Measurements from ENCODE around the gene ADPRHL1. TPM values are rescaled to one million over a fixed set of nuclear protein-coding genes. Genes with fewer than 3 reads are reported as not detected.

ADPRHL1 gene
- polyA plus RNA-seq, 1 donor (not counting 4 experiments of a cell fraction or from before 2014, with no cell fraction given) = 1.2 TPM

- no peak for FAIRE-seq
Observed at GRCh38 chr13:113442354-113442984, 10.8 kb downstream of the ADPRHL1 start.

GRCh38 chr13:113441661-113442060, 11.6 kb downstream of the ADPRHL1 start:
- TF ChIP-seq CTCF (optimal IDR thresholded peaks at IDR 0.05 in 1 of 3, IDR thresholded peaks at IDR 0.05 in 1 of 3, conservative IDR thresholded peaks at IDR 0.05 in 1 of 3; ENCODE audit: extremely low read depth in 1 of 3, insufficient read depth in 2 of 3, low read length in 3 of 3) (no peak), EZH2 (IDR thresholded peaks at IDR 0.05; ENCODE audit: low read length) (no peak)
- no peak for DNase-seq (ENCODE audit: low read depth, low spot score)

More at GRCh38 chr13:113442354-113442984, 10.8 kb downstream of the ADPRHL1 start:
- Histone ChIP-seq H3K27ac (ENCODE audit: control insufficient read depth, insufficient read depth, low read length) (no peak overlapping the region), H3K27me3 (ENCODE audit: control insufficient read depth, extremely low read depth, insufficient read depth, low read length) (no peaks in the 10 kb centered on the region), H2AFZ (ENCODE audit: control insufficient read depth, low read length) (no peak overlapping the region), H3K79me2 (ENCODE audit: control insufficient read depth, insufficient read depth, low read length) (no peaks in the 10 kb centered on the region), H4K20me1 (ENCODE audit: control insufficient read depth, extremely low read depth, insufficient read depth, low read length) (no peaks in the 10 kb centered on the region), H3K4me3 (ENCODE audit: control insufficient read depth in 2 of 3, extremely low read depth in 1 of 3, insufficient read depth in 2 of 3, low read depth in 1 of 3, low read length in 3 of 3) (no peak overlapping the region), H3K4me2 (ENCODE audit: control insufficient read depth, extremely low read depth, insufficient read depth, low read depth, low read length) (no peak overlapping the region), H3K9me1 (ENCODE audit: control insufficient read depth, extremely low read depth, insufficient read depth, low read length) (no peaks in the 10 kb centered on the region), H3K36me3 (ENCODE audit: control insufficient read depth in 2 of 2, extremely low read depth in 1 of 2, insufficient read depth in 2 of 2, low read length in 2 of 2) (no peaks in the 10 kb centered on the region), H3K9ac (ENCODE audit: control insufficient read depth, extremely low read depth, insufficient read depth, low read length) (no peak overlapping the region), H3K9me3 (ENCODE audit: control insufficient read depth, low read depth, low read length) (no peaks in the 10 kb centered on the region), H3K4me1 (ENCODE audit: control insufficient read depth, extremely low read depth, insufficient read depth, low read length) (no peaks in the 10 kb centered on the region)
- no peak for DNase-seq (ENCODE audit: low read depth, low spot score)
- dilution Hi-C loops (cut with MboI; ENCODE audit: extremely low pct_ligation_motif_present, low sequenced_read_pairs) = no loop called here
- TF ChIP-seq CTCF (optimal IDR thresholded peaks at IDR 0.05 in 1 of 3, IDR thresholded peaks at IDR 0.05 in 1 of 3, conservative IDR thresholded peaks at IDR 0.05 in 1 of 3; ENCODE audit: extremely low read depth in 1 of 3, insufficient read depth in 2 of 3, low read length in 3 of 3) (no peak), EZH2 (IDR thresholded peaks at IDR 0.05; ENCODE audit: low read length) (no peak)

More at GRCh38 chr13:113441661-113442060, 11.6 kb downstream of the ADPRHL1 start:
- FAIRE-seq = no peak
- H3K4me3 ChIP-seq (ENCODE audit: control insufficient read depth in 2 of 3, extremely low read depth in 1 of 3, insufficient read depth in 2 of 3, low read depth in 1 of 3, low read length in 3 of 3) = no peak overlapping the region
- no peak overlapping the region for H2AFZ ChIP-seq (ENCODE audit: control insufficient read depth, low read length)
- no peaks in the 10 kb centered on the region for H4K20me1 ChIP-seq (ENCODE audit: control insufficient read depth, extremely low read depth, insufficient read depth, low read length)
- H3K4me1 ChIP-seq (ENCODE audit: control insufficient read depth, extremely low read depth, insufficient read depth, low read length) = no peaks in the 10 kb centered on the region
- no peak overlapping the region for H3K9ac ChIP-seq (ENCODE audit: control insufficient read depth, extremely low read depth, insufficient read depth, low read length)
- no peak overlapping the region for H3K27ac ChIP-seq (ENCODE audit: control insufficient read depth, insufficient read depth, low read length)
- H3K79me2 ChIP-seq (ENCODE audit: control insufficient read depth, insufficient read depth, low read length) = no peaks in the 10 kb centered on the region
- H3K9me1 ChIP-seq (ENCODE audit: control insufficient read depth, extremely low read depth, insufficient read depth, low read length) = no peaks in the 10 kb centered on the region
- dilution Hi-C loops (cut with MboI; ENCODE audit: extremely low pct_ligation_motif_present, low sequenced_read_pairs) = no loop called here
- H3K27me3 ChIP-seq (ENCODE audit: control insufficient read depth, extremely low read depth, insufficient read depth, low read length) = no peaks in the 10 kb centered on the region
- H3K36me3 ChIP-seq (ENCODE audit: control insufficient read depth in 2 of 2, extremely low read depth in 1 of 2, insufficient read depth in 2 of 2, low read length in 2 of 2) = no peaks in the 10 kb centered on the region
- H3K9me3 ChIP-seq (ENCODE audit: control insufficient read depth, low read depth, low read length) = no peaks in the 10 kb centered on the region
- H3K4me2 ChIP-seq (ENCODE audit: control insufficient read depth, extremely low read depth, insufficient read depth, low read depth, low read length) = no peak overlapping the region

Measured in keratinocyte (primary cell).